Vagina (tissue), 2 donors: Measurements from ENCODE around the gene CACNG5. TPM values are rescaled to one million over a fixed set of nuclear protein-coding genes. Genes with fewer than 3 reads are reported as not detected.

Source experiments
- DNase-seq, 2 donors: peaks; one replicate each; pipeline ENCODE4 v3.0.0-alpha.2; 2017; ENCODE audit errors: extremely low spot score in 2 of 2
- H3K27ac ChIP-seq: fragments of 200-600 bp; sonication (generic); one replicate; pipeline ENCODE4 v1.5.1; 2019
- H3K27me3 ChIP-seq: fragments of 200-600 bp; sonication (generic); one replicate; pipeline ENCODE4 v1.5.1; 2019
- H3K36me3 ChIP-seq, 2 donors: fragments of 200-600 bp; sonication (generic); one replicate each; pipeline ENCODE4 v1.5.1; 2017 to 2019
- H3K4me1 ChIP-seq: fragments of 200-600 bp; sonication (generic); one replicate; pipeline ENCODE4 v1.5.1; 2019
- H3K4me3 ChIP-seq, 2 donors: fragments of 200-600 bp; sonication (generic); 1 replicate in 1 of 2; 2 replicates in 1 of 2; pipeline ENCODE4 v1.5.1; 2016 to 2019
- H3K9me3 ChIP-seq: fragments of 200-600 bp; sonication (generic); one replicate; pipeline ENCODE4 v1.5.1; 2019
- CTCF ChIP-seq, 3 experiments: fragments of 450-650 bp in 2 of 3; fragments of 200-600 bp in 1 of 3; sonication (generic) in 1 of 3; IDR thresholded peaks; one replicate each; pipeline ENCODE4 v1.5.1; 2017 to 2019; ENCODE audit warnings: antibody characterized with exemption in 3 of 3, mild to moderate bottlenecking in 2 of 3, moderate library complexity in 2 of 3
- POLR2A ChIP-seq, 2 donors: fragments of 450-650 bp; IDR thresholded peaks; one replicate each; pipeline ENCODE4 v1.6.1; 2017; ENCODE audit warnings: antibody characterized with exemption in 2 of 2, mild to moderate bottlenecking in 2 of 2, moderate library complexity in 2 of 2
- POLR2AphosphoS5 ChIP-seq, 2 donors: sonication (generic); formaldehyde crosslinking; IDR thresholded peaks; one replicate each; pipeline ENCODE4 v1.9.0; 2017; ENCODE audit warnings: antibody characterized with exemption in 2 of 2, mild to moderate bottlenecking in 2 of 2, low read depth in 1 of 2; ENCODE audit not compliant: insufficient read depth in 1 of 2
- intact Hi-C: fragments of 100-400 bp; cut with DNase I; formaldehyde crosslinking; loops from one replicate; pipeline ENCODE4 v1.15.1; 2023
- total RNA-seq: library from RNA; depleted of rRNA; stranded (reverse); fragments of >200 nt; gene quantifications from one replicate; pipeline ENCODE4 v1.2.3, GENCODE V29; 2016

CACNG5 gene
- total RNA-seq, 1 donor from 2014 or later = not detected

- no peaks in the 10 kb centered on the region for H3K4me1 ChIP-seq
- peak overlapping the region; percentile 20 for H3K27ac ChIP-seq
- no peaks in the 10 kb centered on the region for H3K36me3 ChIP-seq
- H3K9me3 ChIP-seq = no peaks in the 10 kb centered on the region
- no peaks in the 10 kb centered on the region for H3K27me3 ChIP-seq
- TF ChIP-seq CTCF (IDR thresholded peaks at IDR 0.05) = no peak
- no peak for TF ChIP-seq POLR2AphosphoS5 (IDR thresholded peaks at IDR 0.05; ENCODE audit: insufficient read depth in 1 of 2, low read depth in 1 of 2)
- no peak for TF ChIP-seq POLR2A (IDR thresholded peaks at IDR 0.05)
- no peak overlapping the region for H3K4me3 ChIP-seq
- no peak for DNase-seq
- intact Hi-C loops = no loop called here
Observed at GRCh38 chr17:66790501-66791061, 44.3 kb upstream of the CACNG5 start.

- peak overlapping the region; percentile 20 for H3K27ac ChIP-seq
- DNase-seq = no peak
- no peak for TF ChIP-seq POLR2A (IDR thresholded peaks at IDR 0.05)
- TF ChIP-seq POLR2AphosphoS5 (IDR thresholded peaks at IDR 0.05; ENCODE audit: insufficient read depth in 1 of 2, low read depth in 1 of 2) = no peak
- no peak for TF ChIP-seq CTCF (IDR thresholded peaks at IDR 0.05)
- H3K4me1 ChIP-seq = no peaks in the 10 kb centered on the region
- no peak overlapping the region for H3K4me3 ChIP-seq
- intact Hi-C loops = no loop called here
- no peaks in the 10 kb centered on the region for H3K27me3 ChIP-seq
- no peaks in the 10 kb centered on the region for H3K9me3 ChIP-seq
- H3K36me3 ChIP-seq = no peaks in the 10 kb centered on the region
Observed at GRCh38 chr17:66791347-66791746, 43.6 kb upstream of the CACNG5 start.

- Histone ChIP-seq H3K4me1 (no peaks in the 10 kb centered on the region), H3K9me3 (no peaks in the 10 kb centered on the region), H3K4me3 (no peak overlapping the region), H3K27me3 (no peaks in the 10 kb centered on the region), H3K27ac (no peak overlapping the region), H3K36me3 (no peaks in the 10 kb centered on the region)
- intact Hi-C loops = no loop called here
- no peak for TF ChIP-seq CTCF (IDR thresholded peaks at IDR 0.05)
- TF ChIP-seq POLR2AphosphoS5 (IDR thresholded peaks at IDR 0.05; ENCODE audit: insufficient read depth in 1 of 2, low read depth in 1 of 2) = no peak
- TF ChIP-seq POLR2A (IDR thresholded peaks at IDR 0.05) = no peak
- no peak for DNase-seq
Observed at GRCh38 chr17:66793814-66794213, 41.1 kb upstream of the CACNG5 start.

- intact Hi-C loops = no loop called here
- no peaks in the 10 kb centered on the region for H3K36me3 ChIP-seq
- TF ChIP-seq CTCF (IDR thresholded peaks at IDR 0.05) (no peak), POLR2A (IDR thresholded peaks at IDR 0.05) (no peak), POLR2AphosphoS5 (IDR thresholded peaks at IDR 0.05; ENCODE audit: insufficient read depth in 1 of 2, low read depth in 1 of 2) (no peak)
- no peaks in the 10 kb centered on the region for H3K9me3 ChIP-seq
- H3K27me3 ChIP-seq = no peaks in the 10 kb centered on the region
- H3K4me1 ChIP-seq = peaks cover 5% of the 10 kb centered on the region
- no peak for DNase-seq
- no peak overlapping the region for H3K27ac ChIP-seq
- H3K4me3 ChIP-seq = no peak overlapping the region
Observed at GRCh38 chr17:66795486-66795885, 39.4 kb upstream of the CACNG5 start.

GRCh38 chr17:66799849-66800537, 34.9 kb upstream of the CACNG5 start:
- no peaks in the 10 kb centered on the region for H3K9me3 ChIP-seq
- no peak for DNase-seq
- H3K4me3 ChIP-seq = no peak overlapping the region
- intact Hi-C loops = no loop called here
- H3K27me3 ChIP-seq = no peaks in the 10 kb centered on the region
- peaks cover 7% of the 10 kb centered on the region for H3K4me1 ChIP-seq
- H3K27ac ChIP-seq = no peak overlapping the region
- H3K36me3 ChIP-seq = no peaks in the 10 kb centered on the region
- TF ChIP-seq CTCF (IDR thresholded peaks at IDR 0.05) (no peak), POLR2A (IDR thresholded peaks at IDR 0.05) (no peak), POLR2AphosphoS5 (IDR thresholded peaks at IDR 0.05; ENCODE audit: insufficient read depth in 1 of 2, low read depth in 1 of 2) (no peak)
